GM12875 (cell line): ENCODE data around the gene LHFPL6.

Source experiments
- H3K4me3 ChIP-seq: one replicate; pipeline ENCODE4 v1.5.1; 2011; ENCODE audit warnings: low read depth, low read length, control low read depth
- CTCF ChIP-seq: IDR thresholded peaks from 2 replicates; pipeline ENCODE4 v1.5.1; 2011; ENCODE audit warnings: low read depth, mild to moderate bottlenecking, control low read depth, inconsistent platforms, low read length, moderate library complexity, borderline replicate concordance; ENCODE audit not compliant: insufficient read depth

Gene LHFPL6

GRCh38 chr13:39391761-39392160 is 211.2 kb downstream of the LHFPL6 start:
- no peak for TF ChIP-seq CTCF
- no peak overlapping the region for H3K4me3 ChIP-seq

GRCh38 chr13:39389013-39389412 is 214.0 kb downstream of the LHFPL6 start:
- H3K4me3 ChIP-seq = no peak overlapping the region
- no peak for TF ChIP-seq CTCF

GRCh38 chr13:39385621-39386231 is 217.3 kb downstream of the LHFPL6 start:
- H3K4me3 ChIP-seq = no peak overlapping the region
- TF ChIP-seq CTCF = no peak

DNA sequence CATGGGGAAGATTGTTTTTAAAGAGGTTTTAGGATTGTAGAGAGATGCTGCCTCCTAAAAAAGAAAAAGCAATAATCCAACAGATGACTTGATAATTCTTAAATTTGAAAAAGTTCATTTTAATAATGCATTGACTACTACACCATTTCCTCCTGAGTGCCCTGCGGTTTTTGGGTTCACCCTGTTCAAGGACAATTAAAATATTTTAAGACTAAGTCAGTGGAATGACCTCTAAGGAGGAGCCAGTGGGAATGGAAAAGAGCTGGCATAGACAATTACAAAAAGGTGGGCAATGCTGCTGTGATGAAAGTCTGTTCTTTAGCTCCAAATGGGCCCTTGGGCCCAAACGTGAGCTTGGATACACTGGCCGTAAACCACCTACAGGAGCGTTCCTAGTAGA is 217.8 kb downstream of the LHFPL6 start:
- no peak for TF ChIP-seq CTCF

GRCh38 chr13:39381456-39381855 is 221.5 kb downstream of the LHFPL6 start:
- no peak overlapping the region for H3K4me3 ChIP-seq
- no peak for TF ChIP-seq CTCF

More for the DNA sequence above, 217.8 kb downstream of the LHFPL6 start:
- H3K4me3 ChIP-seq = no peak overlapping the region

- no peak for TF ChIP-seq CTCF
- no peak overlapping the region for H3K4me3 ChIP-seq
Observed at GRCh38 chr13:39379667-39380655, 223.0 kb downstream of the LHFPL6 start.

GRCh38 chr13:39379118-39379517 is 223.9 kb downstream of the LHFPL6 start:
- no peak overlapping the region for H3K4me3 ChIP-seq
- TF ChIP-seq CTCF = no peak
